GM23338 (cell line): ENCODE data around the gene PCDHB14.

ENCODE experiments used
- EZH2 ChIP-seq: fragments of 200-600 bp; sonication (generic); IDR thresholded peaks from one replicate; pipeline ENCODE4 v1.8.0; 2017; ENCODE audit warnings: antibody characterized with exemption, mild to moderate bottlenecking, low read depth; ENCODE audit not compliant: unreplicated experiment
- JUNB ChIP-seq: IDR thresholded peaks from one replicate; pipeline ENCODE4 v1.6.1; 2016; ENCODE audit warnings: antibody characterized with exemption; ENCODE audit not compliant: unreplicated experiment
- POLR2AphosphoS5 ChIP-seq: IDR thresholded peaks from 2 replicates; pipeline ENCODE4 v1.6.1; 2016; ENCODE audit warnings: antibody characterized with exemption, low read depth
- TF ChIP-seq, protein P1 (sequence below), 2 experiments: fragments of 200-600 bp in 1 of 2; sonication (generic) in 1 of 2; conservative IDR thresholded peaks; 2 replicates each; pipeline versions ENCODE4 v1.5.1 to v1.6.1; 2016 to 2017; ENCODE audit warnings: antibody characterized with exemption in 2 of 2, low read depth in 2 of 2, mild to moderate bottlenecking in 2 of 2, moderate library complexity in 1 of 2
- TF ChIP-seq, protein P2 (sequence below): IDR thresholded peaks from one replicate; pipeline ENCODE4 v1.6.1; 2018; ENCODE audit warnings: antibody characterized with exemption; ENCODE audit not compliant: unreplicated experiment

DNA sequence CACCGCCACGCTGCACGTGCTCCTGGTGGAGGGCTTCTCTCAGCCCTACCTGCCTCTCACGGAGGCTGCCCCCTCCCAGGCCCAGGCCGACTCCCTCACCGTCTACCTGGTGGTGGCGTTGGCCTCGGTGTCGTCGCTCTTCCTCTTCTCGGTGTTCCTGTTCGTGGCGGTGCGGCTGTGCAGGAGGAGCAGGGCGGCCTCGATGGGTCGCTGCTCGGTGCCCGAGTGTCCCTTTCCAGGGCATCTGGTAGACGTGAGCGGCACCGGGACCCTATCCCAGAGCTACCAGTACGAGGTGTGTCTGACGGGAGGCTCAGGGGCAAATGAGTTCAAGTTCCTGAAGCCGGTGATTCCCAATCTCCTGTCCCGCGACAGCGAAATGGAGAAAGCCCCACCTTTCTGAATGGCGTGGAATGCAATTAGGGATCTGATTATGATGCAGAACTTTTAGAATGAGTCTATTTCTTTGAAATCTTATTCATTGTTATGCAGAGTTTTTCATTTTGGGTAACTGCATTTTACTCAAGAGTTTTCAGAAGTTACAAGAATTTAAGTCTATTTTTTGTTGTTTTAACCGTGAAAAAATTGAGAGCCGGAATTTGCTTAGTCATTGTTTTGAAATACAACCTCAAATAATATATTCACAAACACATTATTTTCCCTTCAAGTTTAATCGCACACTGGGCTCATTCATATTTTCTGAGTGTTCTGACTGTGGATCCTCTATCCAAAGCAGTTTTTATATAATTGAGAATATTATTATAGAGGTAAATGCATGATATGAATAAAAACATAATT lies 13.6 kb downstream of the PCDHB14 start:
- TF ChIP-seq, protein P1, sequence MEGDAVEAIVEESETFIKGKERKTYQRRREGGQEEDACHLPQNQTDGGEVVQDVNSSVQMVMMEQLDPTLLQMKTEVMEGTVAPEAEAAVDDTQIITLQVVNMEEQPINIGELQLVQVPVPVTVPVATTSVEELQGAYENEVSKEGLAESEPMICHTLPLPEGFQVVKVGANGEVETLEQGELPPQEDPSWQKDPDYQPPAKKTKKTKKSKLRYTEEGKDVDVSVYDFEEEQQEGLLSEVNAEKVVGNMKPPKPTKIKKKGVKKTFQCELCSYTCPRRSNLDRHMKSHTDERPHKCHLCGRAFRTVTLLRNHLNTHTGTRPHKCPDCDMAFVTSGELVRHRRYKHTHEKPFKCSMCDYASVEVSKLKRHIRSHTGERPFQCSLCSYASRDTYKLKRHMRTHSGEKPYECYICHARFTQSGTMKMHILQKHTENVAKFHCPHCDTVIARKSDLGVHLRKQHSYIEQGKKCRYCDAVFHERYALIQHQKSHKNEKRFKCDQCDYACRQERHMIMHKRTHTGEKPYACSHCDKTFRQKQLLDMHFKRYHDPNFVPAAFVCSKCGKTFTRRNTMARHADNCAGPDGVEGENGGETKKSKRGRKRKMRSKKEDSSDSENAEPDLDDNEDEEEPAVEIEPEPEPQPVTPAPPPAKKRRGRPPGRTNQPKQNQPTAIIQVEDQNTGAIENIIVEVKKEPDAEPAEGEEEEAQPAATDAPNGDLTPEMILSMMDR (conservative IDR thresholded peaks at IDR 0.05; ENCODE audit: low read depth in 2 of 2): no peak
- TF ChIP-seq, protein P2, sequence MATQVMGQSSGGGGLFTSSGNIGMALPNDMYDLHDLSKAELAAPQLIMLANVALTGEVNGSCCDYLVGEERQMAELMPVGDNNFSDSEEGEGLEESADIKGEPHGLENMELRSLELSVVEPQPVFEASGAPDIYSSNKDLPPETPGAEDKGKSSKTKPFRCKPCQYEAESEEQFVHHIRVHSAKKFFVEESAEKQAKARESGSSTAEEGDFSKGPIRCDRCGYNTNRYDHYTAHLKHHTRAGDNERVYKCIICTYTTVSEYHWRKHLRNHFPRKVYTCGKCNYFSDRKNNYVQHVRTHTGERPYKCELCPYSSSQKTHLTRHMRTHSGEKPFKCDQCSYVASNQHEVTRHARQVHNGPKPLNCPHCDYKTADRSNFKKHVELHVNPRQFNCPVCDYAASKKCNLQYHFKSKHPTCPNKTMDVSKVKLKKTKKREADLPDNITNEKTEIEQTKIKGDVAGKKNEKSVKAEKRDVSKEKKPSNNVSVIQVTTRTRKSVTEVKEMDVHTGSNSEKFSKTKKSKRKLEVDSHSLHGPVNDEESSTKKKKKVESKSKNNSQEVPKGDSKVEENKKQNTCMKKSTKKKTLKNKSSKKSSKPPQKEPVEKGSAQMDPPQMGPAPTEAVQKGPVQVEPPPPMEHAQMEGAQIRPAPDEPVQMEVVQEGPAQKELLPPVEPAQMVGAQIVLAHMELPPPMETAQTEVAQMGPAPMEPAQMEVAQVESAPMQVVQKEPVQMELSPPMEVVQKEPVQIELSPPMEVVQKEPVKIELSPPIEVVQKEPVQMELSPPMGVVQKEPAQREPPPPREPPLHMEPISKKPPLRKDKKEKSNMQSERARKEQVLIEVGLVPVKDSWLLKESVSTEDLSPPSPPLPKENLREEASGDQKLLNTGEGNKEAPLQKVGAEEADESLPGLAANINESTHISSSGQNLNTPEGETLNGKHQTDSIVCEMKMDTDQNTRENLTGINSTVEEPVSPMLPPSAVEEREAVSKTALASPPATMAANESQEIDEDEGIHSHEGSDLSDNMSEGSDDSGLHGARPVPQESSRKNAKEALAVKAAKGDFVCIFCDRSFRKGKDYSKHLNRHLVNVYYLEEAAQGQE: no peak
- TF ChIP-seq JUNB (no peak), POLR2AphosphoS5 (no peak), EZH2 (no peak)
